WI38 (cell line): ENCODE data around the gene GSDMA.
A peak's percentile ranks its signal among the peaks of the same experiment; 100 is the strongest.
"Not testable (repeated sequence)": the region's sequence is repeated elsewhere in the genome, so short reads cannot be mapped to it uniquely, and the experiment has no call there.

ENCODE experiments used
- H3K4me3 ChIP-seq: 2 replicates; pipeline ENCODE4 v1.5.1; 2011; ENCODE audit warnings: low read depth, mild to moderate bottlenecking, control low read depth, low read length
- CTCF ChIP-seq: IDR thresholded peaks from 2 replicates; pipeline ENCODE4 v1.5.1; 2012; ENCODE audit warnings: low read depth, mild to moderate bottlenecking, control low read depth, low read length

GSDMA gene

GRCh38 chr17:39946551-39947330 lies 16.1 kb upstream of the GSDMA start:
- TF ChIP-seq CTCF, result no peak
- no peak overlapping the region for H3K4me3 ChIP-seq

DNA sequence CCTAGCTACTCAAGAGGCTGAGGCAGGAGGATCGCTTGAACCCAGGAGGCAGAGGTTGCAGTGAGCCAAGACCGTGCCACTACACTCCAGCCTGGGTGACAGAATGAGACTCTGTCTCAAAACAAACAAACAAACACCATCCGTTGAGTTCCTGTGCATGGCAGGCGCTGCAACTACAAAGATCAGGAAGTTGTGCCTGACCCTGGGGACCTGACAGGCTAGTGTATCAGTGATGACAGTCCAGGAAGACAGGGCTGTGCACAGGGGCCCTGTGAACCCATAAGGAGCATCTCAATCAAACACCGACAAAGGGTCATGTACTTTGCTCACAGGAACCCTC lies 14.3 kb upstream of the GSDMA start:
- not testable (repeated sequence) for H3K4me3 ChIP-seq

DNA sequence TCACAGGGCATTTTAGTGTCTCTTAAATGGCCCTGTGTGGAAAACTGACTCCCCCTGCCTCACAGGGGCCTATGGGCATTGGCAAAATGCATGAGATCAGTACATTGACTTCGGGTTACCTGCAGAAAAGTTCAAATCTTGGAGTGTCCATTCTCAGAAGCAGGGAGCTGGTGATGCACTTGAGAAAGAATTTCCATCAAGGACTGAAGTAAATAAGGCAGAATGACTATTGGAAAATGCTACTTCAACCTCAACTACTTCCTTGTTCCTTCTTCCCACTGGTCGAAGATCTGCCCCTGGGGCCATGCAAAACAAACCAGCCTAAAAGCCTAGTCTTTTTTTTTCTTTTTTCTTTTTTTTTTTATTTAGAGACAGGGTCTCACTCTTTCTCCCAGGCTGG lies 13.8 kb upstream of the GSDMA start:
- no peak overlapping the region for H3K4me3 ChIP-seq
- no peak for TF ChIP-seq CTCF

GRCh38 chr17:39950871-39951348 lies 11.9 kb upstream of the GSDMA start:
- TF ChIP-seq CTCF, result no peak
- no peak overlapping the region for H3K4me3 ChIP-seq

- TF ChIP-seq CTCF, result no peak
- H3K4me3 ChIP-seq, result peak overlapping the region; percentile 40
Observed at GRCh38 chr17:39951924-39952679, 10.7 kb upstream of the GSDMA start.

GRCh38 chr17:39952680-39953470 lies 9.9 kb upstream of the GSDMA start:
- no peak for TF ChIP-seq CTCF
- peak overlapping the region; percentile 44 for H3K4me3 ChIP-seq

DNA sequence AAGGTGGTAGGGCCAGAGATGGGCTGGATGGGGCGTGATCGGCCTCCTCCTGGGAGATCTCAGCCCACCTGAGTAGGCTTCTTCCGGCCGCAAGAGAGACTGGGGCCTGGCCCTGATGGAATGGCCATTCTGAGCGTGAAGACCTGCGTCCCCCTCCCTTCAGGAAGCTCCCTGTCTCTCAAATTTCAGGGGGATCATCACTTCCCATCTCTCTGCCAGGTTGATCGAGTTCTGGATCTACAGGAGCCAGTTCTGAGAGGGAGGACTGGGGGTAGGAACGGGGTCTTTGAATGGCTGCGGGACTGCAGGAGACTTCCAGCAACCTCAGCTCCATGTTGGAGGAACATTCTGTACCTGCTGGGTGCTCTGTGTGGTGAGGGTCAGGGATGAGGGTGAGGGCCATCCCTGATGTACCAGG lies 9.3 kb upstream of the GSDMA start:
- H3K4me3 ChIP-seq, result peak overlapping the region; percentile 44
- no peak for TF ChIP-seq CTCF
